Measurements from ENCODE around the gene WDTC1.

GRCh38 chr1:27274204-27274603, 39.8 kb downstream of the WDTC1 start:
- TF ChIP-seq CTCF (conservative IDR thresholded peaks at IDR 0.05; ENCODE audit: low read depth, low read length) = no peak
- TF ChIP-seq EZH2phosphoT487 (IDR thresholded peaks at IDR 0.05; ENCODE audit: borderline replicate concordance, low read length) = no peak
